GM12878 (cell line): ENCODE measurements around the gene GALNTL6. TPM values are rescaled to one million over a fixed set of nuclear protein-coding genes. Genes with fewer than 3 reads are reported as not detected.

ENCODE experiments used
- ATAC-seq: fragments of 200-7000 bp; cut with Tn5 transposase; 3 replicates; pipeline ENCODE4 v1.9.1; 2020; ENCODE audit warnings: mild to moderate bottlenecking, moderate library complexity
- BruUV-seq: library from RNA; stranded (reverse); fragments of 400-500 nt; replicated peaks from 2 replicates; lab custom pipeline; 2021; lab: Mats Ljungman, UMichigan
- CTCF ChIA-PET: fragments of 300-600 bp; sonication (Branson Sonifier 250); formaldehyde crosslinking; extraction: SDS; loops from one replicate; lab custom pipeline; 2021; ENCODE audit warnings: inconsistent platforms; lab: Yijun Ruan, JAX
- POLR2A ChIA-PET: fragments of 350-600 bp; formaldehyde crosslinking; extraction: SDS; loops from one replicate; lab custom pipeline; 2021; ENCODE audit warnings: inconsistent platforms; lab: Charles Lee
- RAD21 ChIA-PET: fragments of 300-600 bp; sonication (Branson Sonifier 250); formaldehyde crosslinking; loops from one replicate; lab custom pipeline; 2023; ENCODE audit warnings: antibody characterized with exemption; ENCODE audit not compliant: unreplicated experiment; lab: Charles Lee
- SMC1A ChIA-PET: fragments of 300-600 bp; sonication (Branson Sonifier 250); formaldehyde crosslinking; loops from one replicate; lab custom pipeline; 2023; ENCODE audit not compliant: unreplicated experiment, uncharacterized antibody; lab: Charles Lee
- DNase-seq: peaks from one replicate; pipeline ENCODE4 v3.0.0-alpha.2; 2011; ENCODE audit warnings: low read depth, low spot score
- FAIRE-seq: peaks from 3 replicates; lab custom pipeline; 2011; peaks lifted over from hg19 to GRCh38; lab: Jason Lieb, UNC
- H2AFZ ChIP-seq: 2 replicates; pipeline ENCODE4 v1.6.0; 2011; ENCODE audit warnings: low read depth, low read length, control low read depth; ENCODE audit not compliant: control insufficient read depth
- H3K27ac ChIP-seq: 2 replicates; pipeline ENCODE4 v1.5.1; 2011; ENCODE audit warnings: control low read depth; ENCODE audit not compliant: control insufficient read depth, insufficient read depth
- H3K27me3 ChIP-seq, 2 experiments: replicated peaks in 1 of 2; 2 replicates each; pipeline versions ENCODE4 v1.6.0 to v1.6.1; 2011; ENCODE audit warnings: low read length in 1 of 2; ENCODE audit not compliant: control insufficient read depth in 2 of 2, insufficient read depth in 2 of 2
- H3K36me3 ChIP-seq, 2 experiments: 2 replicates each; pipeline ENCODE4 v1.5.1; 2011; ENCODE audit warnings: low read length in 1 of 2; ENCODE audit not compliant: control insufficient read depth in 2 of 2, insufficient read depth in 2 of 2
- H3K4me1 ChIP-seq: 2 replicates; pipeline ENCODE4 v1.6.1; 2011; ENCODE audit warnings: mild to moderate bottlenecking, low read length, moderate library complexity, mixed read lengths; ENCODE audit not compliant: control insufficient read depth, insufficient read depth
- H3K4me2 ChIP-seq: 2 replicates; pipeline ENCODE4 v1.6.0; 2011; ENCODE audit warnings: control low read depth; ENCODE audit not compliant: control insufficient read depth, insufficient read depth
- H3K4me3 ChIP-seq: fragments of 200-600 bp; sonication (generic); 2 replicates; pipeline ENCODE4 v1.5.1; 2016
- H3K79me2 ChIP-seq: 2 replicates; pipeline ENCODE4 v1.6.0; 2011; ENCODE audit warnings: low read length; ENCODE audit not compliant: control insufficient read depth, insufficient read depth
- H3K9ac ChIP-seq: 2 replicates; pipeline ENCODE4 v1.8.0; 2011; ENCODE audit warnings: low read length, control low read depth, mixed read lengths; ENCODE audit not compliant: control insufficient read depth, insufficient read depth
- H3K9me3 ChIP-seq: replicated peaks from 3 replicates; pipeline ENCODE4 v1.5.1; 2011; ENCODE audit warnings: mild to moderate bottlenecking, low read length; ENCODE audit not compliant: control insufficient read depth, insufficient read depth
- H4K20me1 ChIP-seq: 2 replicates; pipeline ENCODE4 v1.6.0; 2011; ENCODE audit not compliant: control insufficient read depth, insufficient read depth
- KLF5 ChIP-seq: fragments of 450-650 bp; IDR thresholded peaks from 2 replicates; pipeline ENCODE4 v1.6.1; 2014; ENCODE audit warnings: mild to moderate bottlenecking; ENCODE audit not compliant: partially characterized antibody
- RB1 ChIP-seq: fragments of 450-650 bp; formaldehyde crosslinking; IDR thresholded peaks from 2 replicates; pipeline ENCODE4 v1.6.1; 2017; ENCODE audit warnings: mild to moderate bottlenecking, borderline replicate concordance
- SUPT20H ChIP-seq: IDR thresholded peaks from 2 replicates; pipeline ENCODE4 v1.6.1; 2011; ENCODE audit warnings: low read depth, mild to moderate bottlenecking, low read length, moderate library complexity, borderline replicate concordance; ENCODE audit not compliant: control insufficient read depth
- ZBED1 ChIP-seq: IDR thresholded peaks from 2 replicates; pipeline ENCODE4 v1.6.1; 2016; ENCODE audit warnings: borderline replicate concordance
- ZSCAN29 ChIP-seq: fragments of 450-650 bp; IDR thresholded peaks from 2 replicates; pipeline ENCODE4 v1.6.1; 2017; ENCODE audit warnings: mild to moderate bottlenecking, moderate library complexity
- WGBS: methylation state at CpG from one replicate; pipeline ENCODE4 v1.1.6; 2016; ENCODE audit warnings: low lambda C conversion rate; ENCODE audit not compliant: insufficient replicate concordance, insufficient coverage; ENCODE audit errors: missing lambda C conversion rate; 5-methylcytosine and 5-hydroxymethylcytosine counted together
- in situ Hi-C: fragments of 300-500 bp; cut with MboI; formaldehyde crosslinking; loops from 9 replicates; pipeline ENCODE4 v1.14.3; 2018; ENCODE audit warnings: mixed read lengths
- intact Hi-C: fragments of 100-400 bp; cut with micrococcal nuclease; formaldehyde crosslinking; loops from one replicate; pipeline ENCODE4 v1.14.2; 2022; ENCODE audit not compliant: unreplicated experiment
- polyA plus RNA-seq, 11 experiments: library from polyadenylated mRNA; depleted of rRNA in 4 of 11; unstranded in 6 of 11; stranded (reverse) in 5 of 11; fragments of >200 nt; fragmentation: Nextera tagmentation in 4 of 11; fragmentation: Illumina TruSeq in 1 of 11; extraction: Ambion mirVana in 4 of 11; extraction: Trizol in 1 of 11; gene quantifications; 1 replicate in 1 of 11; 2 replicates in 10 of 11; pipeline versions ENCODE4 v1.2.1 to v1.2.3, GENCODE V29; 2011 to 2016; ENCODE audit warnings: inconsistent platforms in 2 of 11, missing spikeins in 2 of 11, low read depth in 1 of 11
- total RNA-seq, 4 experiments: library from RNA; depleted of rRNA in 3 of 4; stranded (reverse); fragments of >200 nt in 3 of 4; fragmentation: Illumina TruSeq in 1 of 4; extraction: Trizol in 1 of 4; gene quantifications; 2 replicates each; pipeline versions ENCODE4 v1.2.1 to v1.2.3, GENCODE V29; 2013 to 2021
- TF ChIP-seq, protein P1 (sequence below): fragments of 450-650 bp; IDR thresholded peaks from 2 replicates; pipeline ENCODE4 v1.6.1; 2017; ENCODE audit warnings: mild to moderate bottlenecking, moderate library complexity
- TF ChIP-seq, protein P2 (sequence below): fragments of 450-650 bp; IDR thresholded peaks from 2 replicates; pipeline ENCODE4 v1.6.1; 2017; ENCODE audit warnings: low read depth, mild to moderate bottlenecking, moderate library complexity

GALNTL6 gene
- total and polyA plus RNA-seq, 10 of the 15 experiments (the other 5 are each of a cell fraction or from before 2014, with no cell fraction given), result 0.01 to 0.29 TPM; not detected in 8

DNA sequence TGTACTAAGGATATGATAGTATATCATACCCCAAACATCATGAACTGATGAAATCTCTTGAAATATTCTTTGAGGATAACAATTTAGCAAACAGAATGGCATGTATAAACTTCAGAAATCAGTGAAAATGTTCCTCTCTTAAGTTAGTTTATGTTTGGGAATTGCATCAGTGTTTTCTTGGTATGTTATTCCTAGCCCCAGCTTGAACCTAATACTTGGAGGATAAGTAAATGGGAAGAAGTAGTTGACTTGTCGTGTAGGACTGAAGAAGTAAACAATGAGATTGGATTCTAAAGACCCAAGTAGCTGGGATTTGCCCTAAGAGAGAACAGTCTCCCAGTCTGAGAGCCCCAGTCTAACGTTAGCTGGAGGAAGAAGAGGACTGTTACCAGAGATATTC lies 355.7 kb downstream of the GALNTL6 start (continued):
- TF ChIP-seq, protein P1, sequence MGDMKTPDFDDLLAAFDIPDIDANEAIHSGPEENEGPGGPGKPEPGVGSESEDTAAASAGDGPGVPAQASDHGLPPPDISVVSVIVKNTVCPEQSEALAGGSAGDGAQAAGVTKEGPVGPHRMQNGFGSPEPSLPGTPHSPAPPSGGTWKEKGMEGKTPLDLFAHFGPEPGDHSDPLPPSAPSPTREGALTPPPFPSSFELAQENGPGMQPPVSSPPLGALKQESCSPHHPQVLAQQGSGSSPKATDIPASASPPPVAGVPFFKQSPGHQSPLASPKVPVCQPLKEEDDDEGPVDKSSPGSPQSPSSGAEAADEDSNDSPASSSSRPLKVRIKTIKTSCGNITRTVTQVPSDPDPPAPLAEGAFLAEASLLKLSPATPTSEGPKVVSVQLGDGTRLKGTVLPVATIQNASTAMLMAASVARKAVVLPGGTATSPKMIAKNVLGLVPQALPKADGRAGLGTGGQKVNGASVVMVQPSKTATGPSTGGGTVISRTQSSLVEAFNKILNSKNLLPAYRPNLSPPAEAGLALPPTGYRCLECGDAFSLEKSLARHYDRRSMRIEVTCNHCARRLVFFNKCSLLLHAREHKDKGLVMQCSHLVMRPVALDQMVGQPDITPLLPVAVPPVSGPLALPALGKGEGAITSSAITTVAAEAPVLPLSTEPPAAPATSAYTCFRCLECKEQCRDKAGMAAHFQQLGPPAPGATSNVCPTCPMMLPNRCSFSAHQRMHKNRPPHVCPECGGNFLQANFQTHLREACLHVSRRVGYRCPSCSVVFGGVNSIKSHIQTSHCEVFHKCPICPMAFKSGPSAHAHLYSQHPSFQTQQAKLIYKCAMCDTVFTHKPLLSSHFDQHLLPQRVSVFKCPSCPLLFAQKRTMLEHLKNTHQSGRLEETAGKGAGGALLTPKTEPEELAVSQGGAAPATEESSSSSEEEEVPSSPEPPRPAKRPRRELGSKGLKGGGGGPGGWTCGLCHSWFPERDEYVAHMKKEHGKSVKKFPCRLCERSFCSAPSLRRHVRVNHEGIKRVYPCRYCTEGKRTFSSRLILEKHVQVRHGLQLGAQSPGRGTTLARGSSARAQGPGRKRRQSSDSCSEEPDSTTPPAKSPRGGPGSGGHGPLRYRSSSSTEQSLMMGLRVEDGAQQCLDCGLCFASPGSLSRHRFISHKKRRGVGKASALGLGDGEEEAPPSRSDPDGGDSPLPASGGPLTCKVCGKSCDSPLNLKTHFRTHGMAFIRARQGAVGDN, result no peak
- TF ChIP-seq ZSCAN29, result no peak

DNA sequence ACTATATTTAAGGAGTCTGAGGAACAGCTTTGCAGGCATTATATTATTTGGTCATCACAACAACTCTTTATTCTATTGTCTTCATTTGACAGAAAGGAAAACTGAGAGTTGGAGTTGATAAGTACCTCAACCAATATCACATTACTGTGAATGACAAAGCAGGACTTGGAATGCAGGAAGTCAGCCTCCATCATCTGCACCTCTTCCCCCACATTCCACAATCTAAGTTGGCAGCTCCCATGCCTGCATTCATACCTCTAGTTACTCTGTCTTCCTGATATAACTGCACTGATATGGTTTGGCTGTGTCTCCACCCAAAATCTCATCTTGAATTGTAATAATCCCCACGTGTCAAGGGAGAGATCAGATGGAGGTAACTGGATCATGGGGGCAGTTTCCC lies 356.7 kb downstream of the GALNTL6 start:
- no peaks in the 10 kb centered on the region for H3K79me2 ChIP-seq
- 0% methylated on average over 1 of the region's 1 CpG for WGBS
- no peaks in the 10 kb centered on the region for H3K9me3 ChIP-seq
- H3K4me3 ChIP-seq, result no peak overlapping the region
- TF ChIP-seq SUPT20H (no peak), RB1 (no peak), KLF5 (no peak), ZBED1 (no peak)
- TF ChIP-seq, protein P2, sequence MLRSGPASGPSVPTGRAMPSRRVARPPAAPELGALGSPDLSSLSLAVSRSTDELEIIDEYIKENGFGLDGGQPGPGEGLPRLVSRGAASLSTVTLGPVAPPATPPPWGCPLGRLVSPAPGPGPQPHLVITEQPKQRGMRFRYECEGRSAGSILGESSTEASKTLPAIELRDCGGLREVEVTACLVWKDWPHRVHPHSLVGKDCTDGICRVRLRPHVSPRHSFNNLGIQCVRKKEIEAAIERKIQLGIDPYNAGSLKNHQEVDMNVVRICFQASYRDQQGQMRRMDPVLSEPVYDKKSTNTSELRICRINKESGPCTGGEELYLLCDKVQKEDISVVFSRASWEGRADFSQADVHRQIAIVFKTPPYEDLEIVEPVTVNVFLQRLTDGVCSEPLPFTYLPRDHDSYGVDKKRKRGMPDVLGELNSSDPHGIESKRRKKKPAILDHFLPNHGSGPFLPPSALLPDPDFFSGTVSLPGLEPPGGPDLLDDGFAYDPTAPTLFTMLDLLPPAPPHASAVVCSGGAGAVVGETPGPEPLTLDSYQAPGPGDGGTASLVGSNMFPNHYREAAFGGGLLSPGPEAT, result no peak
- TF ChIP-seq, all 136 proteins: peak for 0
- Histone ChIP-seq H3K27me3 (no peaks in the 10 kb centered on the region), H3K36me3 (no peaks in the 10 kb centered on the region), H3K9ac (no peak overlapping the region), H3K4me1 (no peaks in the 10 kb centered on the region), H4K20me1 (no peaks in the 10 kb centered on the region), H3K27ac (no peak overlapping the region), H2AFZ (no peak overlapping the region), H3K4me2 (no peak overlapping the region)
- DNase-seq, result no peak
- CTCF ChIA-PET, result no interaction called here
- no peak for FAIRE-seq
- RAD21 ChIA-PET, result no interaction called here
- intact Hi-C loops (no loop called here), in situ Hi-C loops (no loop called here)
- BruUV-seq, result no TSS peak
- SMC1A ChIA-PET, result no interaction called here
- ATAC-seq, result no peak
- POLR2A ChIA-PET, result no interaction called here
